HepG2 (cell line): ENCODE measurements around the gene POFUT2. TPM values are rescaled to one million over a fixed set of nuclear protein-coding genes. Genes with fewer than 3 reads are reported as not detected.

ENCODE experiments used
- ATAC-seq: fragments of 200-7000 bp; cut with Tn5 transposase; 3 replicates; pipeline ENCODE4 v1.9.1; 2020; ENCODE audit warnings: mild to moderate bottlenecking, moderate library complexity
- BruUV-seq: library from RNA; stranded (reverse); fragments of 400-500 nt; replicated peaks from 2 replicates; lab custom pipeline; 2021; lab: Mats Ljungman, UMichigan
- CTCF ChIA-PET: fragments of 300-600 bp; formaldehyde crosslinking; extraction: SDS; loops from one replicate; lab custom pipeline; 2021; ENCODE audit warnings: low total read pairs, inconsistent platforms, low intra/inter-chr PET ratio; lab: Yijun Ruan, JAX
- POLR2A ChIA-PET: fragments of 350-600 bp; sonication (Branson Sonifier 250); formaldehyde crosslinking; loops from one replicate; lab custom pipeline; 2020; ENCODE audit warnings: antibody characterized with exemption, inconsistent platforms; lab: Yijun Ruan, JAX
- DNase-seq: peaks from one replicate; pipeline ENCODE4 v3.0.0-alpha.2; 2015; ENCODE audit warnings: low spot score
- FAIRE-seq: peaks from 3 replicates; lab custom pipeline; 2011; peaks lifted over from hg19 to GRCh38; lab: Jason Lieb, UNC
- H2AFZ ChIP-seq: one replicate; pipeline ENCODE4 v1.6.1; 2011; ENCODE audit warnings: low read length, inconsistent platforms
- H3K27ac ChIP-seq: fragments of 300-600 bp; 3 replicates; pipeline ENCODE4 v1.8.0; 2011; ENCODE audit warnings: mixed run types, mild to moderate bottlenecking, mixed read lengths, low read length, inconsistent platforms; ENCODE audit not compliant: insufficient read depth; ENCODE audit errors: extremely low read length
- H3K27me3 ChIP-seq, 2 experiments: fragments of 200-600 bp in 1 of 2; 2 replicates in 1 of 2; 3 replicates in 1 of 2; pipeline versions ENCODE4 v1.6.0 to v1.8.0; 2011; ENCODE audit warnings: low read length in 2 of 2, mild to moderate bottlenecking in 2 of 2, moderate library complexity in 2 of 2, inconsistent platforms in 1 of 2; ENCODE audit not compliant: insufficient read depth in 2 of 2, control insufficient read depth in 1 of 2
- H3K36me3 ChIP-seq, 2 experiments: fragments of 200-600 bp in 1 of 2; replicated peaks in 1 of 2; 2 replicates in 1 of 2; 3 replicates in 1 of 2; pipeline versions ENCODE4 v1.5.1 to v1.8.0; 2011; ENCODE audit warnings: low read length in 2 of 2, inconsistent platforms in 1 of 2; ENCODE audit not compliant: insufficient read depth in 2 of 2, control insufficient read depth in 1 of 2
- H3K4me1 ChIP-seq: 2 replicates; pipeline ENCODE4 v1.5.1; 2012; ENCODE audit warnings: low read length, inconsistent platforms; ENCODE audit not compliant: insufficient read depth
- H3K4me2 ChIP-seq: 2 replicates; pipeline ENCODE4 v1.6.0; 2011; ENCODE audit warnings: low read depth, low read length, inconsistent platforms
- H3K4me3 ChIP-seq, 3 experiments: fragments of 200-600 bp in 1 of 3; sonication (generic), shearing (Covaris generic) in 1 of 3; replicated peaks in 1 of 3; 2 replicates each; pipeline ENCODE4 v1.5.1; 2011 to 2016; ENCODE audit warnings: low read length in 3 of 3, inconsistent platforms in 2 of 3, low read depth in 2 of 3, mild to moderate bottlenecking in 2 of 3, control low read depth in 1 of 3, mixed read lengths in 1 of 3; ENCODE audit not compliant: insufficient read depth in 1 of 3
- H3K79me2 ChIP-seq: one replicate; pipeline ENCODE4 v1.6.1; 2011; ENCODE audit warnings: low read length, inconsistent platforms; ENCODE audit not compliant: insufficient read depth
- H3K9ac ChIP-seq: 2 replicates; pipeline ENCODE4 v1.6.0; 2011; ENCODE audit warnings: mild to moderate bottlenecking, low read depth, low read length, inconsistent platforms; ENCODE audit not compliant: insufficient read depth
- H3K9me3 ChIP-seq: 2 replicates; pipeline ENCODE4 v1.5.1; 2012; ENCODE audit warnings: mild to moderate bottlenecking, low read length
- H4K20me1 ChIP-seq: 2 replicates; pipeline ENCODE4 v1.6.0; 2011; ENCODE audit warnings: inconsistent platforms, mild to moderate bottlenecking, low read length, moderate library complexity; ENCODE audit not compliant: insufficient read depth
- HMGA1 ChIP-seq: sonication (generic); formaldehyde crosslinking; conservative IDR thresholded peaks from 2 replicates; pipeline ENCODE4 v1.4.0; 2020; ENCODE audit warnings: missing genetic modification reagents
- MEIS1 ChIP-seq: sonication (generic); formaldehyde crosslinking; IDR thresholded peaks from 2 replicates; pipeline ENCODE4 v1.9.0; 2021; ENCODE audit warnings: mild to moderate bottlenecking, missing genetic modification reagents, moderate library complexity, borderline replicate concordance
- SATB2 ChIP-seq: sonication (generic); formaldehyde crosslinking; IDR thresholded peaks from 2 replicates; pipeline ENCODE4 v1.5.0; 2020; ENCODE audit warnings: missing genetic modification reagents
- ZNF207 ChIP-seq: fragments of 450-650 bp; IDR thresholded peaks from 2 replicates; pipeline ENCODE4 v1.6.1; 2016; ENCODE audit warnings: antibody characterized with exemption, borderline replicate concordance
- ZNF234 ChIP-seq: sonication (generic); formaldehyde crosslinking; conservative IDR thresholded peaks from 2 replicates; pipeline ENCODE4 v1.5.1; 2020; ENCODE audit warnings: mild to moderate bottlenecking, missing genetic modification reagents
- WGBS: methylation state at CpG from one replicate; pipeline ENCODE4 v1.1.6; 2017; ENCODE audit warnings: low lambda C conversion rate; 5-methylcytosine and 5-hydroxymethylcytosine counted together
- in situ Hi-C: cut with HindIII; loops from 2 replicates; pipeline ENCODE4 v1.10.0; 2017; ENCODE audit warnings: low pct_unique_long_range_greater_than_20kb; ENCODE audit not compliant: extremely low pct_ligation_motif_present
- intact Hi-C: fragments of 100-400 bp; cut with micrococcal nuclease; formaldehyde crosslinking; loops from one replicate; pipeline ENCODE4 v1.10.0; 2022; ENCODE audit not compliant: unreplicated experiment
- polyA plus RNA-seq, 8 experiments: library from polyadenylated mRNA; depleted of rRNA in 3 of 8; stranded (reverse) in 7 of 8; unstranded in 1 of 8; fragments of >200 nt; fragmentation: Illumina TruSeq in 4 of 8; extraction: Trizol in 4 of 8; gene quantifications; 2 replicates each; pipeline versions ENCODE4 v1.2.1 to v1.2.3, GENCODE V29; 2011 to 2016; ENCODE audit warnings: low read depth in 4 of 8, missing spikeins in 1 of 8, mixed read lengths in 1 of 8; ENCODE audit not compliant: insufficient read depth in 1 of 8
- total RNA-seq, 5 experiments: library from RNA; depleted of rRNA; stranded (reverse); fragments of >200 nt; fragmentation: Illumina TruSeq; extraction: Trizol; gene quantifications; 2 replicates each; pipeline ENCODE4 v1.2.3, GENCODE V29; 2016; ENCODE audit warnings: low read depth in 1 of 5
- TF ChIP-seq, protein P1 (sequence below): sonication (generic); formaldehyde crosslinking; IDR thresholded peaks from 2 replicates; pipeline ENCODE4 v1.5.1; 2020; ENCODE audit warnings: mild to moderate bottlenecking, missing genetic modification reagents, borderline replicate concordance

The POFUT2 gene
- total and polyA plus RNA-seq, 2 of the 13 experiments (the other 11 are each of a cell fraction or from before 2014, with no cell fraction given) = 22.8 to 24.0 TPM

DNA sequence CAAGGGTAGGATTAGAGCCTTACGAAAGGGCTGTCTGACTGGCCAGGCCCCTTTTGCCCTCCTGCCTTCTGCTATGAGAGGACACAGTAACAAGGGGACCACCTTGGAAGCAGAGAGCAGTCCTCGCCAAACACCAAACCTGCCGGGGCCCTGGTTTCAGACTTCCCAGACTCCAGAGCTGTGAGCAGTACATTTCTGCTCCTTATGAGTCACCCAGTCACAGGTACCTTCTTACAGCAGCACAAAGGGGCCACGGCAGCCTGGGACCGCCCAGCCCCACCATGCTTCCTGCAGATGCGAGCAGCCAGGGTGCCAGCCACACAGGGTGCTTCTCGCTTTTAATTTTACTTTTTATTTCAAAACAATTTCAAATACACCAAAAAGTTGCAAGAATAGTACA is 17.2 kb upstream of the POFUT2 start:
- Histone ChIP-seq H3K36me3 (no peaks in the 10 kb centered on the region), H3K4me1 (peaks cover 43% of the 10 kb centered on the region), H3K27me3 (no peaks in the 10 kb centered on the region), H3K4me3 (no peak overlapping the region), H3K79me2 (no peaks in the 10 kb centered on the region), H3K4me2 (no peak overlapping the region), H3K9ac (no peak overlapping the region), H3K27ac (no peak overlapping the region), H4K20me1 (no peaks in the 10 kb centered on the region), H2AFZ (no peak overlapping the region), H3K9me3 (no peaks in the 10 kb centered on the region)
- POLR2A ChIA-PET = no interaction called here
- ATAC-seq (no peak), FAIRE-seq (no peak), DNase-seq (no peak)
- WGBS = 91% methylated on average over 5 of the region's 7 CpGs
- TF ChIP-seq SATB2 (no peak), ZNF234 (no peak), ZNF207 (no peak), HMGA1 (CRISPR knock-in tag) (no peak), MEIS1 (CRISPR knock-in tag) (no peak)
- TF ChIP-seq, protein P1, sequence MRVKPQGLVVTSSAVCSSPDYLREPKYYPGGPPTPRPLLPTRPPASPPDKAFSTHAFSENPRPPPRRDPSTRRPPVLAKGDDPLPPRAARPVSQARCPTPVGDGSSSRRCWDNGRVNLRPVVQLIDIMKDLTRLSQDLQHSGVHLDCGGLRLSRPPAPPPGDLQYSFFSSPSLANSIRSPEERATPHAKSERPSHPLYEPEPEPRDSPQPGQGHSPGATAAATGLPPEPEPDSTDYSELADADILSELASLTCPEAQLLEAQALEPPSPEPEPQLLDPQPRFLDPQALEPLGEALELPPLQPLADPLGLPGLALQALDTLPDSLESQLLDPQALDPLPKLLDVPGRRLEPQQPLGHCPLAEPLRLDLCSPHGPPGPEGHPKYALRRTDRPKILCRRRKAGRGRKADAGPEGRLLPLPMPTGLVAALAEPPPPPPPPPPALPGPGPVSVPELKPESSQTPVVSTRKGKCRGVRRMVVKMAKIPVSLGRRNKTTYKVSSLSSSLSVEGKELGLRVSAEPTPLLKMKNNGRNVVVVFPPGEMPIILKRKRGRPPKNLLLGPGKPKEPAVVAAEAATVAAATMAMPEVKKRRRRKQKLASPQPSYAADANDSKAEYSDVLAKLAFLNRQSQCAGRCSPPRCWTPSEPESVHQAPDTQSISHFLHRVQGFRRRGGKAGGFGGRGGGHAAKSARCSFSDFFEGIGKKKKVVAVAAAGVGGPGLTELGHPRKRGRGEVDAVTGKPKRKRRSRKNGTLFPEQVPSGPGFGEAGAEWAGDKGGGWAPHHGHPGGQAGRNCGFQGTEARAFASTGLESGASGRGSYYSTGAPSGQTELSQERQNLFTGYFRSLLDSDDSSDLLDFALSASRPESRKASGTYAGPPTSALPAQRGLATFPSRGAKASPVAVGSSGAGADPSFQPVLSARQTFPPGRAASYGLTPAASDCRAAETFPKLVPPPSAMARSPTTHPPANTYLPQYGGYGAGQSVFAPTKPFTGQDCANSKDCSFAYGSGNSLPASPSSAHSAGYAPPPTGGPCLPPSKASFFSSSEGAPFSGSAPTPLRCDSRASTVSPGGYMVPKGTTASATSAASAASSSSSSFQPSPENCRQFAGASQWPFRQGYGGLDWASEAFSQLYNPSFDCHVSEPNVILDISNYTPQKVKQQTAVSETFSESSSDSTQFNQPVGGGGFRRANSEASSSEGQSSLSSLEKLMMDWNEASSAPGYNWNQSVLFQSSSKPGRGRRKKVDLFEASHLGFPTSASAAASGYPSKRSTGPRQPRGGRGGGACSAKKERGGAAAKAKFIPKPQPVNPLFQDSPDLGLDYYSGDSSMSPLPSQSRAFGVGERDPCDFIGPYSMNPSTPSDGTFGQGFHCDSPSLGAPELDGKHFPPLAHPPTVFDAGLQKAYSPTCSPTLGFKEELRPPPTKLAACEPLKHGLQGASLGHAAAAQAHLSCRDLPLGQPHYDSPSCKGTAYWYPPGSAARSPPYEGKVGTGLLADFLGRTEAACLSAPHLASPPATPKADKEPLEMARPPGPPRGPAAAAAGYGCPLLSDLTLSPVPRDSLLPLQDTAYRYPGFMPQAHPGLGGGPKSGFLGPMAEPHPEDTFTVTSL (CRISPR knock-in tag) = no peak
- in situ Hi-C loops (no loop called here), intact Hi-C loops (loop anchor here (5.0 kb wide), 1 partner anchor 142 kb away; no protein-coding TSS in a partner anchor)
- BruUV-seq = no TSS peak
- CTCF ChIA-PET = no interaction called here
